Thyroid gland (tissue), 4 donors: ENCODE results near the gene MYO18A.

ENCODE experiments used
- POLR2A ChIP-seq, 2 donors: fragments of 450-650 bp; IDR thresholded peaks; one replicate each; pipeline ENCODE4 v1.6.1; 2017; ENCODE audit warnings: antibody characterized with exemption in 2 of 2, mild to moderate bottlenecking in 2 of 2, moderate library complexity in 1 of 2
- TF ChIP-seq, protein P1 (sequence below), 6 experiments: fragments of 200-600 bp in 3 of 6; fragments of 450-650 bp in 3 of 6; sonication (generic) in 3 of 6; IDR thresholded peaks; one replicate each; pipeline ENCODE4 v1.5.1; 2016 to 2019; ENCODE audit warnings: antibody characterized with exemption in 6 of 6, mild to moderate bottlenecking in 2 of 6, inconsistent platforms in 1 of 6, moderate library complexity in 1 of 6

DNA sequence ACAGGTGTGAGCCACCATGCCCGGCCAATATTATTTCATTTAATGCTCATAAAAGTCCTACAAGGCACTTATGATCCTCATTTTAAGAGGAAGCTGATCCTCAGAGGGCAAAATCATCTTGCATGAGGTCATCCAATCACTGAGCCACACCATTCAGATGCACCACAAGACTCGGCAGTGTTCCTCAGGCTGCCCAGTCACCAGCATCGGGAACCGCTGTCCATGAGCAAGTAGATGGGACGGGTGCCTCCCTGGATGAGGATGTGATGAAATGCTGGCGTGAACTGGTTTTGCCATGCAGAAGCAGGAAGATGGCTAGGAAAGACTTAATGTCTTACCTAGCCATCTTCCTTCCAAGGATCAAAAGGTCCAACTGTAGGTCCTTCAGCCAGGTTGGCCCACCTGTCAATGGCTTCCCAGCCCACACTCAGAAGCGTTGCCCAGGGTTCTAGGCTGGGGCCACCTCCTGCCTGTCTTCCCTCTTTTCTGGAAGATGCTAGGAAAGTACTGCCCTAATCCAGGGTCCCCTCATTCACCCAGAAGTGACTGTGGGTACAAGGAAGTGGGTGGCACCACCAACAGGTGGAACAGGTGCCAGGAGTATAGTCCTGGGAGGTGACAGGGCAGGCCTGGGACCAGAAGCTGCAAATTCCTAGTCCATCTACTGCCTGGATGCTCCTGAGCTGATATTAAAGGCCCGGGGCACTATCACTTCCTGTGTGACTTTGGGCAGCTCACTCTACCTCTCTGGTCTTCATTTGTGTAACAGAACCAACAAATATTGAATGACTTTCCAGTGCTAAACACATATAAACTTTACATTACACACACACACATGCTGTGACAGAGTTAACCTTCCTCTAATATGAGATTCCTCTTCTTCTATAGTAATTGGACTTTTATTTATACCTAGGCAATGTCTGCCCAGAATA is 34.3 kb upstream of the MYO18A start:
- TF ChIP-seq, protein P1, sequence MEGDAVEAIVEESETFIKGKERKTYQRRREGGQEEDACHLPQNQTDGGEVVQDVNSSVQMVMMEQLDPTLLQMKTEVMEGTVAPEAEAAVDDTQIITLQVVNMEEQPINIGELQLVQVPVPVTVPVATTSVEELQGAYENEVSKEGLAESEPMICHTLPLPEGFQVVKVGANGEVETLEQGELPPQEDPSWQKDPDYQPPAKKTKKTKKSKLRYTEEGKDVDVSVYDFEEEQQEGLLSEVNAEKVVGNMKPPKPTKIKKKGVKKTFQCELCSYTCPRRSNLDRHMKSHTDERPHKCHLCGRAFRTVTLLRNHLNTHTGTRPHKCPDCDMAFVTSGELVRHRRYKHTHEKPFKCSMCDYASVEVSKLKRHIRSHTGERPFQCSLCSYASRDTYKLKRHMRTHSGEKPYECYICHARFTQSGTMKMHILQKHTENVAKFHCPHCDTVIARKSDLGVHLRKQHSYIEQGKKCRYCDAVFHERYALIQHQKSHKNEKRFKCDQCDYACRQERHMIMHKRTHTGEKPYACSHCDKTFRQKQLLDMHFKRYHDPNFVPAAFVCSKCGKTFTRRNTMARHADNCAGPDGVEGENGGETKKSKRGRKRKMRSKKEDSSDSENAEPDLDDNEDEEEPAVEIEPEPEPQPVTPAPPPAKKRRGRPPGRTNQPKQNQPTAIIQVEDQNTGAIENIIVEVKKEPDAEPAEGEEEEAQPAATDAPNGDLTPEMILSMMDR (IDR thresholded peaks at IDR 0.05) = no peak
- TF ChIP-seq POLR2A (IDR thresholded peaks at IDR 0.05) = no peak
